Liver (tissue), 3 donors: ENCODE data around the gene IFNL2.

ENCODE experiments used
- FOXA1 ChIP-seq: IDR thresholded peaks from 2 replicates; pipeline ENCODE4 v1.6.1; 2016; ENCODE audit warnings: antibody characterized with exemption
- RAD21 ChIP-seq, 2 donors: IDR thresholded peaks; 2 replicates each; pipeline ENCODE4 v1.6.1; 2016; ENCODE audit warnings: antibody characterized with exemption in 2 of 2, mild to moderate bottlenecking in 2 of 2
- YY1 ChIP-seq: IDR thresholded peaks from 2 replicates; pipeline ENCODE4 v1.6.1; 2016; ENCODE audit warnings: antibody characterized with exemption, mild to moderate bottlenecking
- TF ChIP-seq, protein P1 (sequence below): fragments of 150-350 bp; IDR thresholded peaks from 2 replicates; pipeline ENCODE4 v1.5.1; 2017; ENCODE audit warnings: improper control_type of control experiment, low read depth, low read length; ENCODE audit not compliant: missing input control
- TF ChIP-seq, protein P2 (sequence below): IDR thresholded peaks from 2 replicates; pipeline ENCODE4 v1.6.1; 2016; ENCODE audit warnings: antibody characterized with exemption
- TF ChIP-seq, protein P3 (sequence below): IDR thresholded peaks from 2 replicates; pipeline ENCODE4 v1.6.1; 2016; ENCODE audit warnings: antibody characterized with exemption, mild to moderate bottlenecking
- TF ChIP-seq, protein P4 (sequence below): IDR thresholded peaks from 2 replicates; pipeline ENCODE4 v1.6.1; 2016; ENCODE audit warnings: antibody characterized with exemption
- donor health status: healthy.
- donor health status: healthy.

DNA sequence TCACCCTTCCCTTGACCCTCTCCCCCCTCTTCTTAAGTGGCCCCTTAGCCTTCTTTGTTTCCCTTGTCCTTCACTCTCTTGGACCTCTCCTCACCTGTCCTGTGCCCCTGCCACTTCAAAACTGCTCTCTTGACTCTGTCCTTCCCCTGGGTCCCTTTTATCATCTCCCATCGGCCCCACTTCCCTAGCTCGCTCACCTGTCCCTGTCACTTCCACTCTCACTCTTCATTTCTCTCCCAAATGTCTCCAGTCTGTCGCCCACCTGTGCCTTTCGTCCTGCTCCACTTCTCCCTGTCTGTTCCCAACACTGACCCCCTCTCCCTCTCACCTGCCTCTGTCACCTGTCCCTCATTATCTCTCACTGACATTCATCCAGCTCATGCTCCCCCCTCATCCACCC lies 28.7 kb downstream of the IFNL2 start:
- TF ChIP-seq, protein P1, sequence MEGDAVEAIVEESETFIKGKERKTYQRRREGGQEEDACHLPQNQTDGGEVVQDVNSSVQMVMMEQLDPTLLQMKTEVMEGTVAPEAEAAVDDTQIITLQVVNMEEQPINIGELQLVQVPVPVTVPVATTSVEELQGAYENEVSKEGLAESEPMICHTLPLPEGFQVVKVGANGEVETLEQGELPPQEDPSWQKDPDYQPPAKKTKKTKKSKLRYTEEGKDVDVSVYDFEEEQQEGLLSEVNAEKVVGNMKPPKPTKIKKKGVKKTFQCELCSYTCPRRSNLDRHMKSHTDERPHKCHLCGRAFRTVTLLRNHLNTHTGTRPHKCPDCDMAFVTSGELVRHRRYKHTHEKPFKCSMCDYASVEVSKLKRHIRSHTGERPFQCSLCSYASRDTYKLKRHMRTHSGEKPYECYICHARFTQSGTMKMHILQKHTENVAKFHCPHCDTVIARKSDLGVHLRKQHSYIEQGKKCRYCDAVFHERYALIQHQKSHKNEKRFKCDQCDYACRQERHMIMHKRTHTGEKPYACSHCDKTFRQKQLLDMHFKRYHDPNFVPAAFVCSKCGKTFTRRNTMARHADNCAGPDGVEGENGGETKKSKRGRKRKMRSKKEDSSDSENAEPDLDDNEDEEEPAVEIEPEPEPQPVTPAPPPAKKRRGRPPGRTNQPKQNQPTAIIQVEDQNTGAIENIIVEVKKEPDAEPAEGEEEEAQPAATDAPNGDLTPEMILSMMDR = no peak
- TF ChIP-seq YY1 (no peak), FOXA1 (no peak), RAD21 (IDR thresholded peaks at IDR 0.05) (no peak)
- TF ChIP-seq, protein P2, sequence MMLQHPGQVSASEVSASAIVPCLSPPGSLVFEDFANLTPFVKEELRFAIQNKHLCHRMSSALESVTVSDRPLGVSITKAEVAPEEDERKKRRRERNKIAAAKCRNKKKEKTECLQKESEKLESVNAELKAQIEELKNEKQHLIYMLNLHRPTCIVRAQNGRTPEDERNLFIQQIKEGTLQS = no peak
- TF ChIP-seq, protein P3, sequence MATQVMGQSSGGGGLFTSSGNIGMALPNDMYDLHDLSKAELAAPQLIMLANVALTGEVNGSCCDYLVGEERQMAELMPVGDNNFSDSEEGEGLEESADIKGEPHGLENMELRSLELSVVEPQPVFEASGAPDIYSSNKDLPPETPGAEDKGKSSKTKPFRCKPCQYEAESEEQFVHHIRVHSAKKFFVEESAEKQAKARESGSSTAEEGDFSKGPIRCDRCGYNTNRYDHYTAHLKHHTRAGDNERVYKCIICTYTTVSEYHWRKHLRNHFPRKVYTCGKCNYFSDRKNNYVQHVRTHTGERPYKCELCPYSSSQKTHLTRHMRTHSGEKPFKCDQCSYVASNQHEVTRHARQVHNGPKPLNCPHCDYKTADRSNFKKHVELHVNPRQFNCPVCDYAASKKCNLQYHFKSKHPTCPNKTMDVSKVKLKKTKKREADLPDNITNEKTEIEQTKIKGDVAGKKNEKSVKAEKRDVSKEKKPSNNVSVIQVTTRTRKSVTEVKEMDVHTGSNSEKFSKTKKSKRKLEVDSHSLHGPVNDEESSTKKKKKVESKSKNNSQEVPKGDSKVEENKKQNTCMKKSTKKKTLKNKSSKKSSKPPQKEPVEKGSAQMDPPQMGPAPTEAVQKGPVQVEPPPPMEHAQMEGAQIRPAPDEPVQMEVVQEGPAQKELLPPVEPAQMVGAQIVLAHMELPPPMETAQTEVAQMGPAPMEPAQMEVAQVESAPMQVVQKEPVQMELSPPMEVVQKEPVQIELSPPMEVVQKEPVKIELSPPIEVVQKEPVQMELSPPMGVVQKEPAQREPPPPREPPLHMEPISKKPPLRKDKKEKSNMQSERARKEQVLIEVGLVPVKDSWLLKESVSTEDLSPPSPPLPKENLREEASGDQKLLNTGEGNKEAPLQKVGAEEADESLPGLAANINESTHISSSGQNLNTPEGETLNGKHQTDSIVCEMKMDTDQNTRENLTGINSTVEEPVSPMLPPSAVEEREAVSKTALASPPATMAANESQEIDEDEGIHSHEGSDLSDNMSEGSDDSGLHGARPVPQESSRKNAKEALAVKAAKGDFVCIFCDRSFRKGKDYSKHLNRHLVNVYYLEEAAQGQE = no peak
- TF ChIP-seq, protein P4, sequence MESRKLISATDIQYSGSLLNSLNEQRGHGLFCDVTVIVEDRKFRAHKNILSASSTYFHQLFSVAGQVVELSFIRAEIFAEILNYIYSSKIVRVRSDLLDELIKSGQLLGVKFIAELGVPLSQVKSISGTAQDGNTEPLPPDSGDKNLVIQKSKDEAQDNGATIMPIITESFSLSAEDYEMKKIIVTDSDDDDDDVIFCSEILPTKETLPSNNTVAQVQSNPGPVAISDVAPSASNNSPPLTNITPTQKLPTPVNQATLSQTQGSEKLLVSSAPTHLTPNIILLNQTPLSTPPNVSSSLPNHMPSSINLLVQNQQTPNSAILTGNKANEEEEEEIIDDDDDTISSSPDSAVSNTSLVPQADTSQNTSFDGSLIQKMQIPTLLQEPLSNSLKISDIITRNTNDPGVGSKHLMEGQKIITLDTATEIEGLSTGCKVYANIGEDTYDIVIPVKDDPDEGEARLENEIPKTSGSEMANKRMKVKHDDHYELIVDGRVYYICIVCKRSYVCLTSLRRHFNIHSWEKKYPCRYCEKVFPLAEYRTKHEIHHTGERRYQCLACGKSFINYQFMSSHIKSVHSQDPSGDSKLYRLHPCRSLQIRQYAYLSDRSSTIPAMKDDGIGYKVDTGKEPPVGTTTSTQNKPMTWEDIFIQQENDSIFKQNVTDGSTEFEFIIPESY = no peak
